GM12878 (cell line): ENCODE data around the gene EXOC5. TPM values are rescaled to one million over a fixed set of nuclear protein-coding genes. Genes with fewer than 3 reads are reported as not detected.

Source experiments
- ATAC-seq: fragments of 200-7000 bp; cut with Tn5 transposase; 3 replicates; pipeline ENCODE4 v1.9.1; 2020; ENCODE audit warnings: mild to moderate bottlenecking, moderate library complexity
- BruUV-seq: library from RNA; stranded (reverse); fragments of 400-500 nt; replicated peaks from 2 replicates; lab custom pipeline; 2021; lab: Mats Ljungman, UMichigan
- CTCF ChIA-PET: fragments of 300-600 bp; sonication (Branson Sonifier 250); formaldehyde crosslinking; extraction: SDS; loops from one replicate; lab custom pipeline; 2021; ENCODE audit warnings: inconsistent platforms; lab: Yijun Ruan, JAX
- POLR2A ChIA-PET: fragments of 350-600 bp; formaldehyde crosslinking; extraction: SDS; loops from one replicate; lab custom pipeline; 2021; ENCODE audit warnings: inconsistent platforms; lab: Charles Lee
- RAD21 ChIA-PET: fragments of 300-600 bp; sonication (Branson Sonifier 250); formaldehyde crosslinking; loops from one replicate; lab custom pipeline; 2023; ENCODE audit warnings: antibody characterized with exemption; ENCODE audit not compliant: unreplicated experiment; lab: Charles Lee
- SMC1A ChIA-PET: fragments of 300-600 bp; sonication (Branson Sonifier 250); formaldehyde crosslinking; loops from one replicate; lab custom pipeline; 2023; ENCODE audit not compliant: unreplicated experiment, uncharacterized antibody; lab: Charles Lee
- DNase-seq: peaks from one replicate; pipeline ENCODE4 v3.0.0-alpha.2; 2011; ENCODE audit warnings: low read depth, low spot score
- FAIRE-seq: peaks from 3 replicates; lab custom pipeline; 2011; peaks lifted over from hg19 to GRCh38; lab: Jason Lieb, UNC
- H2AFZ ChIP-seq: 2 replicates; pipeline ENCODE4 v1.6.0; 2011; ENCODE audit warnings: low read depth, low read length, control low read depth; ENCODE audit not compliant: control insufficient read depth
- H3K27ac ChIP-seq: 2 replicates; pipeline ENCODE4 v1.5.1; 2011; ENCODE audit warnings: control low read depth; ENCODE audit not compliant: control insufficient read depth, insufficient read depth
- H3K27me3 ChIP-seq, 2 experiments: replicated peaks in 1 of 2; 2 replicates each; pipeline versions ENCODE4 v1.6.0 to v1.6.1; 2011; ENCODE audit warnings: low read length in 1 of 2; ENCODE audit not compliant: control insufficient read depth in 2 of 2, insufficient read depth in 2 of 2
- H3K36me3 ChIP-seq, 2 experiments: 2 replicates each; pipeline ENCODE4 v1.5.1; 2011; ENCODE audit warnings: low read length in 1 of 2; ENCODE audit not compliant: control insufficient read depth in 2 of 2, insufficient read depth in 2 of 2
- H3K4me1 ChIP-seq: 2 replicates; pipeline ENCODE4 v1.6.1; 2011; ENCODE audit warnings: mild to moderate bottlenecking, low read length, moderate library complexity, mixed read lengths; ENCODE audit not compliant: control insufficient read depth, insufficient read depth
- H3K4me2 ChIP-seq: 2 replicates; pipeline ENCODE4 v1.6.0; 2011; ENCODE audit warnings: control low read depth; ENCODE audit not compliant: control insufficient read depth, insufficient read depth
- H3K4me3 ChIP-seq: fragments of 200-600 bp; sonication (generic); 2 replicates; pipeline ENCODE4 v1.5.1; 2016
- H3K79me2 ChIP-seq: 2 replicates; pipeline ENCODE4 v1.6.0; 2011; ENCODE audit warnings: low read length; ENCODE audit not compliant: control insufficient read depth, insufficient read depth
- H3K9ac ChIP-seq: 2 replicates; pipeline ENCODE4 v1.8.0; 2011; ENCODE audit warnings: low read length, control low read depth, mixed read lengths; ENCODE audit not compliant: control insufficient read depth, insufficient read depth
- H3K9me3 ChIP-seq: replicated peaks from 3 replicates; pipeline ENCODE4 v1.5.1; 2011; ENCODE audit warnings: mild to moderate bottlenecking, low read length; ENCODE audit not compliant: control insufficient read depth, insufficient read depth
- H4K20me1 ChIP-seq: 2 replicates; pipeline ENCODE4 v1.6.0; 2011; ENCODE audit not compliant: control insufficient read depth, insufficient read depth
- BCL11A ChIP-seq: IDR thresholded peaks from 2 replicates; pipeline ENCODE4 v1.6.1; 2011; ENCODE audit warnings: low read depth, low read length
- CHD4 ChIP-seq: fragments of 200-600 bp; sonication (generic); IDR thresholded peaks from 2 replicates; pipeline ENCODE4 v1.6.1; 2016; ENCODE audit warnings: mild to moderate bottlenecking
- CTCF ChIP-seq, 3 experiments: IDR thresholded peaks in 2 of 3; conservative IDR thresholded peaks in 1 of 3; 2 replicates each; pipeline ENCODE4 v1.5.1; 2011; ENCODE audit warnings: low read depth in 3 of 3, low read length in 3 of 3, mild to moderate bottlenecking in 3 of 3, control low read depth in 2 of 3, moderate library complexity in 2 of 3, inconsistent platforms in 1 of 3, mixed read lengths in 1 of 3; ENCODE audit not compliant: control insufficient read depth in 2 of 3, insufficient read depth in 1 of 3; ENCODE audit errors: extremely low read depth in 1 of 3
- EP300 ChIP-seq, 2 experiments: fragments of 150-350 bp in 1 of 2; IDR thresholded peaks; 2 replicates each; pipeline ENCODE4 v1.6.1; 2011 to 2012; ENCODE audit warnings: low read depth in 2 of 2, low read length in 2 of 2, borderline replicate concordance in 1 of 2, improper control_type of control experiment in 1 of 2, inconsistent platforms in 1 of 2; ENCODE audit not compliant: control insufficient read depth in 1 of 2
- GATAD2B ChIP-seq: fragments of 450-650 bp; conservative IDR thresholded peaks from 2 replicates; pipeline ENCODE4 v1.6.1; 2017; ENCODE audit warnings: low read depth, mild to moderate bottlenecking, moderate library complexity
- HSF1 ChIP-seq: fragments of 150-350 bp; IDR thresholded peaks from 2 replicates; pipeline ENCODE4 v1.6.1; 2014; ENCODE audit warnings: mild to moderate bottlenecking, low read depth, low read length
- KAT2A ChIP-seq: conservative IDR thresholded peaks from 2 replicates; pipeline ENCODE4 v1.6.1; 2011; ENCODE audit warnings: low read depth, low read length; ENCODE audit not compliant: control insufficient read depth
- KLF5 ChIP-seq: fragments of 450-650 bp; IDR thresholded peaks from 2 replicates; pipeline ENCODE4 v1.6.1; 2014; ENCODE audit warnings: mild to moderate bottlenecking; ENCODE audit not compliant: partially characterized antibody
- NFYB ChIP-seq: IDR thresholded peaks from 2 replicates; pipeline ENCODE4 v1.6.1; 2011; ENCODE audit warnings: low read depth, mild to moderate bottlenecking, low read length, improper control_type of control experiment, moderate library complexity; ENCODE audit not compliant: insufficient read depth
- RELA ChIP-seq: fragments of 450-650 bp; IDR thresholded peaks from 2 replicates; pipeline ENCODE4 v1.8.0; 2014; ENCODE audit warnings: borderline replicate concordance; ENCODE audit not compliant: partially characterized antibody
- ZBTB40 ChIP-seq: fragments of 450-650 bp; IDR thresholded peaks from 2 replicates; pipeline ENCODE4 v1.6.1; 2016; ENCODE audit warnings: mild to moderate bottlenecking, moderate library complexity, borderline replicate concordance
- WGBS: methylation state at CpG from one replicate; pipeline ENCODE4 v1.1.6; 2016; ENCODE audit warnings: low lambda C conversion rate; ENCODE audit not compliant: insufficient replicate concordance, insufficient coverage; ENCODE audit errors: missing lambda C conversion rate; 5-methylcytosine and 5-hydroxymethylcytosine counted together
- in situ Hi-C: fragments of 300-500 bp; cut with MboI; formaldehyde crosslinking; loops from 9 replicates; pipeline ENCODE4 v1.14.3; 2018; ENCODE audit warnings: mixed read lengths
- intact Hi-C: fragments of 100-400 bp; cut with micrococcal nuclease; formaldehyde crosslinking; loops from one replicate; pipeline ENCODE4 v1.14.2; 2022; ENCODE audit not compliant: unreplicated experiment
- polyA plus RNA-seq, 11 experiments: library from polyadenylated mRNA; depleted of rRNA in 4 of 11; unstranded in 6 of 11; stranded (reverse) in 5 of 11; fragments of >200 nt; fragmentation: Nextera tagmentation in 4 of 11; fragmentation: Illumina TruSeq in 1 of 11; extraction: Ambion mirVana in 4 of 11; extraction: Trizol in 1 of 11; gene quantifications; 1 replicate in 1 of 11; 2 replicates in 10 of 11; pipeline versions ENCODE4 v1.2.1 to v1.2.3, GENCODE V29; 2011 to 2016; ENCODE audit warnings: inconsistent platforms in 2 of 11, missing spikeins in 2 of 11, low read depth in 1 of 11
- total RNA-seq, 4 experiments: library from RNA; depleted of rRNA in 3 of 4; stranded (reverse); fragments of >200 nt in 3 of 4; fragmentation: Illumina TruSeq in 1 of 4; extraction: Trizol in 1 of 4; gene quantifications; 2 replicates each; pipeline versions ENCODE4 v1.2.1 to v1.2.3, GENCODE V29; 2013 to 2021
- TF ChIP-seq, protein P1 (sequence below): IDR thresholded peaks from 2 replicates; pipeline ENCODE4 v1.6.1; 2012; ENCODE audit warnings: low read length, inconsistent platforms

Gene EXOC5
- total and polyA plus RNA-seq, 10 of the 15 experiments (the other 5 are each of a cell fraction or from before 2014, with no cell fraction given) = 10.3 to 101 (median 43.6) TPM

- CTCF ChIA-PET = no interaction called here
- intact Hi-C loops = no loop called here
- Histone ChIP-seq H4K20me1 (no peaks in the 10 kb centered on the region), H3K36me3 (peaks cover 0 to 12% of the 10 kb centered on the region in 2 experiments; a peak in 3 of 4 replicates), H3K79me2 (no peaks in the 10 kb centered on the region), H3K4me1 (no peaks in the 10 kb centered on the region), H3K4me3 (no peak overlapping the region), H3K27me3 (no peaks in the 10 kb centered on the region), H3K9me3 (no peaks in the 10 kb centered on the region), H2AFZ (no peak overlapping the region), H3K4me2 (no peak overlapping the region), H3K27ac (no peak overlapping the region), H3K9ac (no peak overlapping the region)
- SMC1A ChIA-PET = no interaction called here
- RAD21 ChIA-PET = no interaction called here
- no TSS peak for BruUV-seq
- 100% methylated on average over 2 of the region's 2 CpGs for WGBS
- POLR2A ChIA-PET = no interaction called here
- DNase-seq (no peak), ATAC-seq (no peak), FAIRE-seq (no peak)
- TF ChIP-seq ZBTB40 (no peak), CTCF (IDR thresholded peaks at IDR 0.05 in 2 of 3, conservative IDR thresholded peaks at IDR 0.05 in 1 of 3; ENCODE audit: control insufficient read depth in 2 of 3, extremely low read depth in 1 of 3, insufficient read depth in 1 of 3, low read depth in 3 of 3, low read length in 3 of 3) (no peak), RELA (no peak), BCL11A (no peak), KAT2A (no peak), CHD4 (no peak), GATAD2B (no peak), NFYB (no peak), EP300 (IDR thresholded peaks at IDR 0.05; ENCODE audit: borderline replicate concordance in 1 of 2, control insufficient read depth in 1 of 2, low read depth in 2 of 2, low read length in 2 of 2) (no peak), HSF1 (no peak), KLF5 (no peak)
- TF ChIP-seq, protein P1, sequence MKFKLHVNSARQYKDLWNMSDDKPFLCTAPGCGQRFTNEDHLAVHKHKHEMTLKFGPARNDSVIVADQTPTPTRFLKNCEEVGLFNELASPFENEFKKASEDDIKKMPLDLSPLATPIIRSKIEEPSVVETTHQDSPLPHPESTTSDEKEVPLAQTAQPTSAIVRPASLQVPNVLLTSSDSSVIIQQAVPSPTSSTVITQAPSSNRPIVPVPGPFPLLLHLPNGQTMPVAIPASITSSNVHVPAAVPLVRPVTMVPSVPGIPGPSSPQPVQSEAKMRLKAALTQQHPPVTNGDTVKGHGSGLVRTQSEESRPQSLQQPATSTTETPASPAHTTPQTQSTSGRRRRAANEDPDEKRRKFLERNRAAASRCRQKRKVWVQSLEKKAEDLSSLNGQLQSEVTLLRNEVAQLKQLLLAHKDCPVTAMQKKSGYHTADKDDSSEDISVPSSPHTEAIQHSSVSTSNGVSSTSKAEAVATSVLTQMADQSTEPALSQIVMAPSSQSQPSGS = no peak
- in situ Hi-C loops = no loop called here
Observed at GRCh38 chr14:57287745-57288144, 19.0 kb upstream of the EXOC5 start.
